ENCODE data around the gene BPGM.

The BPGM gene

DNA sequence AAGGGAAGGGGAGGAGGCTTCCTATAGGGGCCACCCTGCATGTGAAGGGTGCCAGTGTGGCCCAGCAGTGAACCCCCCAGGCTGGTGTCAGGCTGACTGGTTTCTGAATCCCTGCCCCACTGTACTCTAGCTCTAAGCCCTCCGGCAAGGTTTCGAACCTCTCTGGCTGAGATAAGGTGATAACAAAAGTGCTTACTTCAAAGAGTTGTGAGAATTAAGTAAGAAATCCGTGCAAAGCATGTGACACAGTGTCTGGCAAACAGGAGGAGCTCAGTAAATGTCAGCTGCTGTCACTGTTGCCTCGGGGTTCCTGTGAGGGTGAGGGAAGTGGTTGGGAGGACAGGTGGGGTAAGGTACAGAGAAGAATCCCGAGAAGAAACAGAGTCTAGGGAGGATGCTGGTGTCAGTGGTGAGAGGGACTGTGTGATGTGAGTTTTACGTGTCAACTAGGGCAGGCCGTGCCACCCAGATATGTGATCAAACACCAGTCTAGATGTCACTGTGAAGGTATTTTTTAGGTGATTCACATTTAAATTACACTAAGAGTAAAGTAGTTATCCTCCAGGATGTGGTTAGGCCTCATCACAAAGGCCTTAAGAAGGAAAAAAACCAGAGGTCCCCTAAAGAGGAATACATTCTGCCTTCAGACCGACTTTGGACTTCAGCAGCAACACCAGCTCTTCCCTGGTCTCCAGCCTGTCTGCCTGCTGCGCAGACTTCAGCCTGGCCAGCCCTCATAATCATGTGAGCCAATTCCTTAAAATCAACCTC, 64.4 kb downstream of the BPGM start:
- no peak overlapping the region for H3K4me3 Mint-ChIP-seq
- H3K4me1 Mint-ChIP-seq = no peaks in the 10 kb centered on the region
- H3K9me3 Mint-ChIP-seq = no peaks in the 10 kb centered on the region
- no peaks in the 10 kb centered on the region for H3K27me3 Mint-ChIP-seq (ENCODE audit: low read depth)
- no peaks in the 10 kb centered on the region for H3K36me3 Mint-ChIP-seq (ENCODE audit: low read depth)
- H3K27ac Mint-ChIP-seq = peak overlapping the region; percentile 2 to 57 (median 49)
- TF ChIP-seq, protein P1, sequence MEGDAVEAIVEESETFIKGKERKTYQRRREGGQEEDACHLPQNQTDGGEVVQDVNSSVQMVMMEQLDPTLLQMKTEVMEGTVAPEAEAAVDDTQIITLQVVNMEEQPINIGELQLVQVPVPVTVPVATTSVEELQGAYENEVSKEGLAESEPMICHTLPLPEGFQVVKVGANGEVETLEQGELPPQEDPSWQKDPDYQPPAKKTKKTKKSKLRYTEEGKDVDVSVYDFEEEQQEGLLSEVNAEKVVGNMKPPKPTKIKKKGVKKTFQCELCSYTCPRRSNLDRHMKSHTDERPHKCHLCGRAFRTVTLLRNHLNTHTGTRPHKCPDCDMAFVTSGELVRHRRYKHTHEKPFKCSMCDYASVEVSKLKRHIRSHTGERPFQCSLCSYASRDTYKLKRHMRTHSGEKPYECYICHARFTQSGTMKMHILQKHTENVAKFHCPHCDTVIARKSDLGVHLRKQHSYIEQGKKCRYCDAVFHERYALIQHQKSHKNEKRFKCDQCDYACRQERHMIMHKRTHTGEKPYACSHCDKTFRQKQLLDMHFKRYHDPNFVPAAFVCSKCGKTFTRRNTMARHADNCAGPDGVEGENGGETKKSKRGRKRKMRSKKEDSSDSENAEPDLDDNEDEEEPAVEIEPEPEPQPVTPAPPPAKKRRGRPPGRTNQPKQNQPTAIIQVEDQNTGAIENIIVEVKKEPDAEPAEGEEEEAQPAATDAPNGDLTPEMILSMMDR (IDR thresholded peaks at IDR 0.05; ENCODE audit: unreplicated experiment in 3 of 3) = no peak

- no peaks in the 10 kb centered on the region for H3K9me3 Mint-ChIP-seq
- TF ChIP-seq, protein P1 (IDR thresholded peaks at IDR 0.05; ENCODE audit: unreplicated experiment in 3 of 3) = no peak
- H3K27me3 Mint-ChIP-seq (ENCODE audit: low read depth) = no peaks in the 10 kb centered on the region
- no peaks in the 10 kb centered on the region for H3K4me1 Mint-ChIP-seq
- no peak overlapping the region for H3K4me3 Mint-ChIP-seq
- no peaks in the 10 kb centered on the region for H3K36me3 Mint-ChIP-seq (ENCODE audit: low read depth)
- no peak overlapping the region for H3K27ac Mint-ChIP-seq
Measured at GRCh38 chr7:134712196-134712595, 65.5 kb downstream of the BPGM start.

DNA sequence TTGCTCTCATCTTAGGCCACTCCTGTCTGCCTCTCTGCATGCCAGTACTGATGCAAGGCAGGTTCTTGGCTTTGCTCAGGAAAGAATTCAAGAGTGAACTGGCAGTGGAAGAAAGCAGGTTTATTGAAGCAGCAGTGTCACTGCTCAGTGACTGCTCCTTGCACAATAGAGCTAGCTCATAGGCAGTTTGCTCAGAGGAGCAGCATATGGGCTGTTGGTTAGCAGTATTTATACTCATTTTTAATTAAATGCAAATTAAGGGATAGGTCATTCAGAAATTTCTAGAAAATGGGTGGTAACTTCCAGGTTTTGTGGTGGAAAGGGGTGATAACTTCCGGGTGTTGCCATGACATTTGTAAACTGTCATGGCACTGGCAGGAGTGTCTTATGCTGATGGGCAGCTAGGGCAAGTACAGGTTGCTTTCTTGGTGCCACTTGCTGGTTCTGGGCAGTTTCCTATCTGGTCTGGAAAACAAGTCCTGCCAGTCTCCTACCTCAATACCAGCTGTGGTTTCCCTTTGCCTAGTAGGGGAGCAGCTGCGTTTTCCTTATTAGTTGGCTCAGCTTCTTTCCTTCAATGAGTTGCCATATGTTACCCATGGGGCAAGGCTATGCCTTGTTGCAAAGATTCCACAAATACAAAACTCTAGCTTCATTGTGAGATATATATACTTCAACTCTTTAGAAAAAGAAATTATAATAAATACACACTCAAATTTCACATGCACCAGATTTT, 68.0 kb downstream of the BPGM start:
- Mint-ChIP-seq H3K4me3 (no peak overlapping the region), H3K9me3 (no peaks in the 10 kb centered on the region), H3K27me3 (ENCODE audit: low read depth) (no peaks in the 10 kb centered on the region), H3K36me3 (ENCODE audit: low read depth) (no peaks in the 10 kb centered on the region), H3K4me1 (peaks cover 9% of the 10 kb centered on the region), H3K27ac (no peak overlapping the region)
- TF ChIP-seq, protein P1 (IDR thresholded peaks at IDR 0.05; ENCODE audit: unreplicated experiment in 3 of 3) = no peak

DNA sequence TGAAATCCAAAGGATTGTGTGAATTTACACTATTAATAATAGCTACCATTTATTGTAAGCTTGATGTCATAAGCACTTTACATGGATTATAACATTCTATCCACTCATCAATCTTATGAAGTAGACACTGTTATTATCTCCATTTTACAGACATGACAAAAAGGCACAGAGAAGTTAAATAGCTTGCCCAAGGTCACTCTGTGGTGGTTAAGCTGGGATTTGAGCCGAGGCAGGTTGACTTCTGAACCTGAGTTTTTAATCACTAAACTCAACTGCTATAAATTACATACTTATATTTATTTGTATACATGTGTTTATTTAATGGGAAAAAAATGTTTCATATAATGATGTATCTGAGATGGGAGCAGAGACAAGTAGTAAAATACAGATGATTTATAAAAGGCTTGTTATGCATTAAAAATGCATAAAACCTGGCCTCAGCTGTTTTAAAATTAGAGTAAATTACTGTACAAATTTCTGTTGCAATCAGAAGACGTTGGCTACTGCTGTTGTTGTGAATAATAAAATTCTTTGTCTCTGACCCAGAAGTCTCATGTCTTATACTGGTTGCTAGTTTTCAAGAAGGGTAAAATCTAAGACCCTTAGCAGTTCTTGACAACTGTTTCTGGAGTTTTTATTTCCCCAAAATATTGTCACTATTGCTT, 71.7 kb downstream of the BPGM start:
- Mint-ChIP-seq H3K4me3 (no peak overlapping the region), H3K9me3 (no peaks in the 10 kb centered on the region), H3K4me1 (peaks cover 37% of the 10 kb centered on the region)

GRCh38 chr7:134720091-134720935, 73.7 kb downstream of the BPGM start:
- Mint-ChIP-seq H3K4me3 (no peak overlapping the region), H3K4me1 (peaks cover 44% of the 10 kb centered on the region), H3K27me3 (ENCODE audit: low read depth) (no peaks in the 10 kb centered on the region), H3K36me3 (ENCODE audit: low read depth) (no peaks in the 10 kb centered on the region), H3K9me3 (no peaks in the 10 kb centered on the region), H3K27ac (peak overlapping the region; percentile 79 to 90 (median 84))
- TF ChIP-seq, protein P1 (IDR thresholded peaks at IDR 0.05; ENCODE audit: unreplicated experiment in 3 of 3) = no peak

More for the DNA sequence above, 71.7 kb downstream of the BPGM start:
- Mint-ChIP-seq H3K27me3 (ENCODE audit: low read depth) (no peaks in the 10 kb centered on the region), H3K27ac (no peak overlapping the region), H3K36me3 (ENCODE audit: low read depth) (no peaks in the 10 kb centered on the region)
- TF ChIP-seq, protein P1 (IDR thresholded peaks at IDR 0.05; ENCODE audit: unreplicated experiment in 3 of 3) = no peak

Measured in nephron (organoid).